A549 (cell line): ENCODE results near the gene SRSF8. TPM values are rescaled to one million over a fixed set of nuclear protein-coding genes. Genes with fewer than 3 reads are reported as not detected.

Experiments used
- ATAC-seq, 2 experiments: fragments of 200-7000 bp in 1 of 2; fragments of >200 bp in 1 of 2; cut with Nextera tagmentation in 1 of 2; cut with Tn5 transposase in 1 of 2; 3 replicates each; pipeline versions ENCODE4 v1.8.0 to v1.9.1; 2018 to 2020; ENCODE audit warnings: mild to moderate bottlenecking in 1 of 2, moderate library complexity in 1 of 2
- CTCF ChIA-PET: fragments of 300-600 bp; sonication (Branson Sonifier 250); formaldehyde crosslinking; extraction: SDS; loops from one replicate; lab custom pipeline; 2021; ENCODE audit warnings: antibody characterized with exemption, inconsistent platforms; lab: Yijun Ruan, JAX
- POLR2A ChIA-PET: fragments of 350-600 bp; formaldehyde crosslinking; extraction: SDS; loops from one replicate; lab custom pipeline; 2021; ENCODE audit warnings: antibody characterized with exemption, inconsistent platforms; lab: Yijun Ruan, JAX
- DNase-seq, 2 experiments: peaks; one replicate each; pipeline versions ENCODE4 v3.0.0 to v3.0.0-alpha.2; 2011 to 2016; ENCODE audit warnings: low read depth in 1 of 2, low spot score in 1 of 2
- FAIRE-seq: peaks from 2 replicates; lab custom pipeline; 2011; peaks lifted over from hg19 to GRCh38; lab: Jason Lieb, UNC
- H3K27ac ChIP-seq, 2 experiments: fragments of >200 bp; sonication (Bioruptor Twin); formaldehyde crosslinking; 3 replicates each; pipeline ENCODE4 v1.5.1; 2016 to 2017
- H3K4me1 ChIP-seq: fragments of >200 bp; sonication (Bioruptor Twin); formaldehyde crosslinking; 3 replicates; pipeline ENCODE4 v1.6.1; 2016
- H3K4me2 ChIP-seq: fragments of >200 bp; sonication (Bioruptor Twin); formaldehyde crosslinking; 3 replicates; pipeline ENCODE4 v1.6.1; 2016
- H3K4me3 ChIP-seq: fragments of >200 bp; sonication (Bioruptor Twin); formaldehyde crosslinking; 3 replicates; pipeline ENCODE4 v1.5.1; 2016
- H3K9me3 ChIP-seq: fragments of >200 bp; sonication (Bioruptor Twin); formaldehyde crosslinking; 3 replicates; pipeline ENCODE4 v1.6.1; 2016
- FOSL2 ChIP-seq, 2 experiments: fragments of 450-650 bp in 1 of 2; fragments of >200 bp in 1 of 2; sonication (Bioruptor Twin) in 1 of 2; formaldehyde crosslinking; IDR thresholded peaks; 2 replicates each; pipeline versions ENCODE4 v1.5.0 to v1.6.1; 2016 to 2020; ENCODE audit warnings: mild to moderate bottlenecking in 1 of 2, moderate library complexity in 1 of 2
- FOXS1 ChIP-seq: fragments of 250-450 bp; sonication (Bioruptor Pico); IDR thresholded peaks from 2 replicates; pipeline ENCODE4 v1.5.0; 2020; ENCODE audit warnings: mild to moderate bottlenecking, moderate library complexity
- HOXB13 ChIP-seq: fragments of 250-450 bp; sonication (Bioruptor Pico); IDR thresholded peaks from 2 replicates; pipeline ENCODE4 v1.5.0; 2020; ENCODE audit warnings: low read depth, mild to moderate bottlenecking, moderate library complexity
- KDM5A ChIP-seq: fragments of 200-600 bp; sonication (generic); IDR thresholded peaks from 2 replicates; pipeline ENCODE4 v1.6.1; 2016; ENCODE audit warnings: antibody characterized with exemption, mild to moderate bottlenecking
- MAFK ChIP-seq: fragments of 450-650 bp; IDR thresholded peaks from 2 replicates; pipeline ENCODE4 v1.6.1; 2014; ENCODE audit not compliant: partially characterized antibody
- MAZ ChIP-seq: fragments of 150-350 bp; IDR thresholded peaks from 2 replicates; pipeline ENCODE4 v1.6.1; 2014; ENCODE audit warnings: antibody characterized with exemption, low read depth, low read length, borderline replicate concordance
- RCOR1 ChIP-seq: fragments of 150-350 bp; IDR thresholded peaks from 2 replicates; pipeline ENCODE4 v1.6.1; 2014; ENCODE audit warnings: antibody characterized with exemption, low read length, low read depth
- RNF2 ChIP-seq: fragments of 200-600 bp; sonication (generic); IDR thresholded peaks from 2 replicates; pipeline ENCODE4 v1.6.1; 2016; ENCODE audit warnings: low read depth, mild to moderate bottlenecking, antibody characterized with exemption, moderate library complexity, borderline replicate concordance
- SREBF2 ChIP-seq: fragments of 450-650 bp; IDR thresholded peaks from 2 replicates; pipeline ENCODE4 v1.6.1; 2014; ENCODE audit warnings: mild to moderate bottlenecking, moderate library complexity
- TP53 ChIP-seq: fragments of 250-450 bp; sonication (Bioruptor Pico); IDR thresholded peaks from 2 replicates; pipeline ENCODE4 v1.5.0; 2021; ENCODE audit warnings: mild to moderate bottlenecking, moderate library complexity
- ZNF302 ChIP-seq: fragments of 250-450 bp; sonication (Bioruptor Pico); IDR thresholded peaks from 2 replicates; pipeline ENCODE4 v1.9.0; 2021; ENCODE audit warnings: inconsistent platforms, mild to moderate bottlenecking, moderate library complexity
- WGBS: methylation state at CpG from one replicate; pipeline ENCODE4 v1.1.6; 2017; ENCODE audit errors: missing lambda C conversion rate; 5-methylcytosine and 5-hydroxymethylcytosine counted together
- polyA plus RNA-seq, 4 experiments: library from polyadenylated mRNA; depleted of rRNA in 3 of 4; stranded (reverse); fragments of >200 nt; fragmentation: RNase III in 1 of 4; extraction: RNeasy Plus Mini Kit Qiagen cat#74134 plus additional on column Dnase treatment in 1 of 4; gene quantifications; 2 replicates in 3 of 4; 3 replicates in 1 of 4; pipeline ENCODE4 v1.2.3, GENCODE V29; 2011 to 2017
- TF ChIP-seq, protein P1 (sequence below): fragments of 450-650 bp; IDR thresholded peaks from 2 replicates; pipeline ENCODE4 v1.6.1; 2014; ENCODE audit warnings: antibody characterized with exemption
- TF ChIP-seq, protein P2 (sequence below): IDR thresholded peaks from 2 replicates; pipeline ENCODE4 v1.6.1; 2012
- TF ChIP-seq, protein P3 (sequence below): fragments of 250-450 bp; sonication (Bioruptor Pico); IDR thresholded peaks from 2 replicates; pipeline ENCODE4 v1.5.0; 2020; ENCODE audit warnings: low read depth, mild to moderate bottlenecking, moderate library complexity
- TF ChIP-seq, protein P4 (sequence below): fragments of >200 bp; sonication (Bioruptor Twin); formaldehyde crosslinking; IDR thresholded peaks from 3 replicates; pipeline ENCODE4 v1.6.1; 2016
- TF ChIP-seq, protein P5 (sequence below): IDR thresholded peaks from 2 replicates; pipeline ENCODE4 v1.6.1; 2012

Gene SRSF8
- polyA plus RNA-seq, 2 of the 4 experiments (the other 2 are of a cell fraction) = 15.1 to 30.2 TPM

DNA sequence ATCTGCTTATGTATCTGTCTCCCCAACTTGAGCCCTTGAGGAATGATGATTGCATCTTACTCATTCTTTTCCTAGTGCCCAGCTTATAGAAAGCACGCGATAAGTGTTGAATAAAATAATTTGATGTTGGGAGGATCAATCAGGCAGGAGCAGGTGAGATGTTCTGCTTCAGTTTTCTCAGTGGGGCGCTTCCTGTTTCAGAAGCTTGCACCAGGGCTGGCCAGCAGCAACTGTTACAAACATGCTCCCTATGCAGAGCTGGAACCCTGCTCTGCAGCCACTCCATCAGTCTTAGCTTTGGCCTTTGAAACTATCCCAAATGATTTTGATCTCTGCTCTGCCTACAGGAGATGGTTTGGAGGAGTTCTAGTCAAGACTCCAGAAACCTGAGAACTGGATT is 26.8 kb downstream of the SRSF8 start (continued):
- no peak for TF ChIP-seq SREBF2

DNA sequence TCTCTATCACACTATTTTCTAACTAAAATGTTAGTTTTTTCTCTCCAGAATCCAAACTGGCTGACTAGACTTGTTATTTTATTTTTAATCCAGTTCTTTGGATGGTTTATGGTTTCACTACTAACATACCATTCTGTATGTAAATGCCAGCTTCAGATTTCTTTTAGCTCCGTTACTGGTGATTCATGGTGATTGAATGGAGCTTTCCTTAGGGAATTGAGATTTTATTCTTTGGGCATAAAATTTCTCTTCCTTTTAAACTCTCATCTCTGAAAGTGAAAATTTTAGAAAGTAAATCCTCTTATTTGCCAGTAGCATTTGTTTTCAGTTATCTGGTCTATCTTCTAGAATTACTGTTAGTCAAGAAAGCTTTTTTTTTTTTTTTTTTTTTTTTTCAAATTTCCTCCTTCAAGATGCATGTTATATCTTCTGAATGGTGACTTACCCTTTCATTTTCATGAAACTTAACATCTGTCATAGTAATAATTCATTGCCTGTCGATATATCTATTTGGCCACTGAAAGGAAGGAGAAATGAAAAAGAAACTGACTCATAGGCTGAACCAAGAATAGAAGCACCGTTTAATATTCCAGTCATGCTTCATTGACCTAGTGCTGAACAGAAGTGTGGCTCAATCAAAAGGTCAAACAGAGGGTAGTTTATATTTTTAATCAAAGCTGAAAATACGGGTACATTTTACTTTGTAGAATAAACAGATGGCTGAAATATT is 29.3 kb downstream of the SRSF8 start:
- ChIA-PET CTCF (interaction anchor here (4.6 kb wide), 1 partner anchor 29 kb away, joined by 17 read pairs; the partner anchor contains the start of gene SRSF8), POLR2A (no interaction called here)
- Histone ChIP-seq H3K4me2 (no peak overlapping the region), H3K27ac (no peak overlapping the region), H3K9me3 (no peaks in the 10 kb centered on the region), H3K4me1 (peaks cover 20% of the 10 kb centered on the region), H3K4me3 (no peak overlapping the region)
- ATAC-seq (no peak), FAIRE-seq (no peak), DNase-seq (no peak)
- no peak for TF ChIP-seq FOXS1 (CRISPR knock-in tag)
- no peak for TF ChIP-seq TP53 (CRISPR knock-in tag)
- TF ChIP-seq, protein P1, sequence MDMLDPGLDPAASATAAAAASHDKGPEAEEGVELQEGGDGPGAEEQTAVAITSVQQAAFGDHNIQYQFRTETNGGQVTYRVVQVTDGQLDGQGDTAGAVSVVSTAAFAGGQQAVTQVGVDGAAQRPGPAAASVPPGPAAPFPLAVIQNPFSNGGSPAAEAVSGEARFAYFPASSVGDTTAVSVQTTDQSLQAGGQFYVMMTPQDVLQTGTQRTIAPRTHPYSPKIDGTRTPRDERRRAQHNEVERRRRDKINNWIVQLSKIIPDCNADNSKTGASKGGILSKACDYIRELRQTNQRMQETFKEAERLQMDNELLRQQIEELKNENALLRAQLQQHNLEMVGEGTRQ = no peak
- TF ChIP-seq, protein P2, sequence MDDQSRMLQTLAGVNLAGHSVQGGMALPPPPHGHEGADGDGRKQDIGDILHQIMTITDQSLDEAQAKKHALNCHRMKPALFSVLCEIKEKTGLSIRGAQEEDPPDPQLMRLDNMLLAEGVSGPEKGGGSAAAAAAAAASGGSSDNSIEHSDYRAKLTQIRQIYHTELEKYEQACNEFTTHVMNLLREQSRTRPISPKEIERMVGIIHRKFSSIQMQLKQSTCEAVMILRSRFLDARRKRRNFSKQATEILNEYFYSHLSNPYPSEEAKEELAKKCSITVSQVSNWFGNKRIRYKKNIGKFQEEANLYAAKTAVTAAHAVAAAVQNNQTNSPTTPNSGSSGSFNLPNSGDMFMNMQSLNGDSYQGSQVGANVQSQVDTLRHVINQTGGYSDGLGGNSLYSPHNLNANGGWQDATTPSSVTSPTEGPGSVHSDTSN = no peak
- TF ChIP-seq, protein P3, sequence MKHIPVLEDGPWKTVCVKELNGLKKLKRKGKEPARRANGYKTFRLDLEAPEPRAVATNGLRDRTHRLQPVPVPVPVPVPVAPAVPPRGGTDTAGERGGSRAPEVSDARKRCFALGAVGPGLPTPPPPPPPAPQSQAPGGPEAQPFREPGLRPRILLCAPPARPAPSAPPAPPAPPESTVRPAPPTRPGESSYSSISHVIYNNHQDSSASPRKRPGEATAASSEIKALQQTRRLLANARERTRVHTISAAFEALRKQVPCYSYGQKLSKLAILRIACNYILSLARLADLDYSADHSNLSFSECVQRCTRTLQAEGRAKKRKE = no peak
- no peak for TF ChIP-seq RCOR1
- no peak for TF ChIP-seq RNF2
- no peak for TF ChIP-seq MAZ
- TF ChIP-seq MAFK = no peak
- TF ChIP-seq, protein P4, sequence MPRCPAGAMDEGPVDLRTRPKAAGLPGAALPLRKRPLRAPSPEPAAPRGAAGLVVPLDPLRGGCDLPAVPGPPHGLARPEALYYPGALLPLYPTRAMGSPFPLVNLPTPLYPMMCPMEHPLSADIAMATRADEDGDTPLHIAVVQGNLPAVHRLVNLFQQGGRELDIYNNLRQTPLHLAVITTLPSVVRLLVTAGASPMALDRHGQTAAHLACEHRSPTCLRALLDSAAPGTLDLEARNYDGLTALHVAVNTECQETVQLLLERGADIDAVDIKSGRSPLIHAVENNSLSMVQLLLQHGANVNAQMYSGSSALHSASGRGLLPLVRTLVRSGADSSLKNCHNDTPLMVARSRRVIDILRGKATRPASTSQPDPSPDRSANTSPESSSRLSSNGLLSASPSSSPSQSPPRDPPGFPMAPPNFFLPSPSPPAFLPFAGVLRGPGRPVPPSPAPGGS = no peak
- TF ChIP-seq, protein P5, sequence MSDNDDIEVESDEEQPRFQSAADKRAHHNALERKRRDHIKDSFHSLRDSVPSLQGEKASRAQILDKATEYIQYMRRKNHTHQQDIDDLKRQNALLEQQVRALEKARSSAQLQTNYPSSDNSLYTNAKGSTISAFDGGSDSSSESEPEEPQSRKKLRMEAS = no peak
- no peak for TF ChIP-seq KDM5A
- WGBS = 58% methylated on average over 4 of the region's 4 CpGs

DNA sequence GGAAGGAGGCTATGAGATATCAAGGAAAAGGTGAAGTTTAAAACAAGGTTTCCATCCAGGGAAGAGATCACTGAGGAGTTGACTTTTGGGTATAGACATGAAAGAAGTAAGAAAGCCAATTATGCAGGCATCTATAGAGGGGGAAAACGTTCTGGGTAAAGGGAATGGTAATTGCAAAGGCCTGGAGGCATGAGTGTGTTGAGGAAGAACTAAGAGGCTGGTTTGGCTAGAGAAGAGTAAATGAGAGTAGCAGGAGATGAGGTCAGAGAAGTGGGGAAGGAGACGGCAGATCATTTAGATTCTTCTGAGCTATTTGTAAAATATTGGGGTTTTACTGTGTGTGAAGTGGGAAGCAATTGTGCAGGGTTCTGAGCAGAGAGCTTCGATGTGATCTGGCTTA is 30.5 kb downstream of the SRSF8 start:
- no peak for ATAC-seq
- Histone ChIP-seq H3K4me1 (peaks cover 16% of the 10 kb centered on the region), H3K27ac (no peak overlapping the region), H3K4me3 (no peak overlapping the region), H3K9me3 (no peaks in the 10 kb centered on the region)
- DNase-seq = no peak
- ChIA-PET POLR2A (no interaction called here), CTCF (no interaction called here)
- FAIRE-seq = no peak
- no peak for TF ChIP-seq FOSL2 (IDR thresholded peaks at IDR 0.05)
- TF ChIP-seq FOSL2 (CRISPR knock-in tag; IDR thresholded peaks at IDR 0.05) = no peak
- TF ChIP-seq KDM5A = no peak
- TF ChIP-seq, all 56 proteins: peak for 0
- H3K4me2 ChIP-seq = no peak overlapping the region
- 48% methylated on average over 3 of the region's 3 CpGs for WGBS

DNA sequence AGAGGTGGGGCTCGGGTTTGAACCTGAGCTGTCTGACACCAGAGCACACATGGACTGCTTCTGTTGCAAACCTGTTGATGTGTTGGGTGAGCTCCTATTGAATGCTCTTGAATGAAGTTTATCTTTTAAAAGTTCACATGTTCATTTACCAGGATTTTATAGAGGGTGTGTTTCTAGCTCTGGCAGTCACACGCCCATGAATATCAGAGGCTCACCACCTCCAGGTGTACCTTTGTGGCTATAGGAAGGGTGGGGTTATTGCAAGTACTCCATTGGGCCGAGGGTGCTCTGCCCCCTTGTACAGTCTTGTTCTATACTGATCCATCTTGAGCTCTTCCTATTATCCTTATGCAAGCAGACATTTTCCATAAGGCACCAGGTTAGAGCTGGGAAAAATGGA is 32.1 kb downstream of the SRSF8 start:
- CTCF ChIA-PET = interaction anchor here (0.6 kb wide), 1 partner anchor 1168 kb away, joined by 3 read pairs; no protein-coding TSS in a partner anchor
- FAIRE-seq (no peak), DNase-seq (no peak), ATAC-seq (no peak)
- 86% methylated on average over 3 of the region's 3 CpGs for WGBS
- POLR2A ChIA-PET = no interaction called here
- no peak overlapping the region for H3K4me3 ChIP-seq
- H3K4me2 ChIP-seq = no peak overlapping the region
- no peaks in the 10 kb centered on the region; the same call in 2 of the 3 replicates for H3K4me1 ChIP-seq
- H3K27ac ChIP-seq = no peak overlapping the region
- TF ChIP-seq ZNF302 (CRISPR knock-in tag) = no peak
- TF ChIP-seq HOXB13 = no peak
- TF ChIP-seq FOSL2 (IDR thresholded peaks at IDR 0.05) = no peak
- TF ChIP-seq FOSL2 (CRISPR knock-in tag; IDR thresholded peaks at IDR 0.05) = no peak
- no peaks in the 10 kb centered on the region for H3K9me3 ChIP-seq
